ENCODE data around the gene MOBP. TPM values are rescaled to one million over a fixed set of nuclear protein-coding genes. Genes with fewer than 3 reads are reported as not detected.

MOBP gene
- total and polyA plus RNA-seq, 2 of the 4 experiments (the other 2 are of a cell fraction) = not detected

DNA sequence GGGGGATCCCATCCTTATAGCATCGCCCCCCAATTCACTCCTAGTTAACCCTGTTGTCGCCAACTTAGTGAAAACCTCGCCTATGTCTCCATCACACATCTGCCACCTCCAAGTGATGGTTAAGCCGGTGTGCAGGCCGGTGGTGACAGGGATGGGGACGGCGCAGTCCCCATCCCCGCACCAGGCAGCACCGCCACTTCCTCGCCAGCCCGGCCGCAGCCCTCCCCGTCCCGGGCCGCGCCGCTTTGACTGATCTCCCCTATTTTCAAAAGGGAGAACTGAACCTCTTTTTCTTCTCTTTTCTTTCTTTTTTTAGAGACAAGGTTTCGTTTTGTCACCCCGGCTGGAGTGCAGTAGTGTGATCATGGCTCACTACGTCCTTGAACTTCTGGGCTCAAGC, 11.3 kb upstream of the MOBP start:
- Histone ChIP-seq H3K9me3 (ENCODE audit: control insufficient read depth, insufficient read depth, low read length) (no peaks in the 10 kb centered on the region), H3K27ac (ENCODE audit: insufficient read depth, low read length) (no peak overlapping the region), H2AFZ (replicated peaks; ENCODE audit: low read length, poor library complexity) (no peak overlapping the region), H3K4me2 (ENCODE audit: low read depth, low read length) (no peak overlapping the region), H3K4me1 (ENCODE audit: control insufficient read depth, insufficient read depth, low read length) (no peaks in the 10 kb centered on the region), H2BK15ac (ENCODE audit: low read depth, low read length) (no peak overlapping the region), H3K9me1 (ENCODE audit: insufficient read depth, low read length) (no peaks in the 10 kb centered on the region), H4K5ac (ENCODE audit: low read depth, low read length) (no peak overlapping the region), H3K14ac (replicated peaks; ENCODE audit: low read depth, low read length) (no peak overlapping the region), H3K18ac (ENCODE audit: low read depth, low read length) (no peak overlapping the region), H3K9ac (ENCODE audit: low read depth, low read length) (no peak overlapping the region), H4K8ac (ENCODE audit: low read depth in 2 of 2, low read length in 2 of 2) (no peak overlapping the region), H2BK5ac (ENCODE audit: low read depth, low read length, poor library complexity, severe bottlenecking) (no peak overlapping the region), H3K23ac (ENCODE audit: low read depth, low read length) (no peak overlapping the region), H3K36me3 (ENCODE audit: control insufficient read depth, insufficient read depth, low read length) (no peaks in the 10 kb centered on the region), H2BK120ac (ENCODE audit: low read depth, low read length) (no peak overlapping the region), H3K4ac (ENCODE audit: low read depth, low read length) (no peak overlapping the region), H2AK5ac (ENCODE audit: low read depth, low read length) (no peak overlapping the region), H3K4me3 (ENCODE audit: insufficient read depth, low read depth, low read length) (no peak overlapping the region), H4K91ac (ENCODE audit: insufficient read depth, low read depth, low read length) (no peak overlapping the region), H3K79me1 (ENCODE audit: low read depth in 1 of 2, low read length in 2 of 2) (no peaks in the 10 kb centered on the region), H2AK9ac (replicated peaks; ENCODE audit: low read depth, low read length, poor library complexity) (no peak overlapping the region), H2BK20ac (ENCODE audit: low read depth, low read length) (no peak overlapping the region), H3K27me3 (ENCODE audit: control insufficient read depth, insufficient read depth, low read length) (no peaks in the 10 kb centered on the region), H4K20me1 (ENCODE audit: insufficient read depth, low read length) (no peaks in the 10 kb centered on the region), H3K56ac (ENCODE audit: extremely low read depth, insufficient read depth, low read length) (no peak overlapping the region)
- ChIA-PET POLR2A (ENCODE audit: unreplicated experiment) (no interaction called here), CTCF (no interaction called here)
- DNase-seq (no peak), ATAC-seq (ENCODE audit: low read depth) (no peak)
- TF ChIP-seq, protein P1, sequence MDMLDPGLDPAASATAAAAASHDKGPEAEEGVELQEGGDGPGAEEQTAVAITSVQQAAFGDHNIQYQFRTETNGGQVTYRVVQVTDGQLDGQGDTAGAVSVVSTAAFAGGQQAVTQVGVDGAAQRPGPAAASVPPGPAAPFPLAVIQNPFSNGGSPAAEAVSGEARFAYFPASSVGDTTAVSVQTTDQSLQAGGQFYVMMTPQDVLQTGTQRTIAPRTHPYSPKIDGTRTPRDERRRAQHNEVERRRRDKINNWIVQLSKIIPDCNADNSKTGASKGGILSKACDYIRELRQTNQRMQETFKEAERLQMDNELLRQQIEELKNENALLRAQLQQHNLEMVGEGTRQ (IDR thresholded peaks at IDR 0.05; ENCODE audit: low read depth, low read length) = no peak
- TF ChIP-seq FOS (IDR thresholded peaks at IDR 0.05; ENCODE audit: low read depth, low read length) (no peak), NFE2L2 (IDR thresholded peaks at IDR 0.05; ENCODE audit: low read depth, low read length) (no peak), RAD21 (IDR thresholded peaks at IDR 0.05; ENCODE audit: low read length) (no peak), POLR2A (IDR thresholded peaks at IDR 0.05; ENCODE audit: low read depth, low read length) (no peak), BHLHE40 (IDR thresholded peaks at IDR 0.05; ENCODE audit: low read depth, low read length) (no peak), MAFK (IDR thresholded peaks at IDR 0.05; ENCODE audit: low read depth, low read length) (no peak), RFX5 (IDR thresholded peaks at IDR 0.05; ENCODE audit: low read depth, low read length) (no peak), SMC3 (IDR thresholded peaks at IDR 0.05; ENCODE audit: low read depth, low read length) (no peak), MAZ (IDR thresholded peaks at IDR 0.05; ENCODE audit: borderline replicate concordance, low read depth, low read length) (no peak), ELK1 (IDR thresholded peaks at IDR 0.05; ENCODE audit: borderline replicate concordance, low read depth, low read length) (no peak), RCOR1 (IDR thresholded peaks at IDR 0.05; ENCODE audit: insufficient replicate concordance, low read length) (no peak)
- TF ChIP-seq, protein P2, sequence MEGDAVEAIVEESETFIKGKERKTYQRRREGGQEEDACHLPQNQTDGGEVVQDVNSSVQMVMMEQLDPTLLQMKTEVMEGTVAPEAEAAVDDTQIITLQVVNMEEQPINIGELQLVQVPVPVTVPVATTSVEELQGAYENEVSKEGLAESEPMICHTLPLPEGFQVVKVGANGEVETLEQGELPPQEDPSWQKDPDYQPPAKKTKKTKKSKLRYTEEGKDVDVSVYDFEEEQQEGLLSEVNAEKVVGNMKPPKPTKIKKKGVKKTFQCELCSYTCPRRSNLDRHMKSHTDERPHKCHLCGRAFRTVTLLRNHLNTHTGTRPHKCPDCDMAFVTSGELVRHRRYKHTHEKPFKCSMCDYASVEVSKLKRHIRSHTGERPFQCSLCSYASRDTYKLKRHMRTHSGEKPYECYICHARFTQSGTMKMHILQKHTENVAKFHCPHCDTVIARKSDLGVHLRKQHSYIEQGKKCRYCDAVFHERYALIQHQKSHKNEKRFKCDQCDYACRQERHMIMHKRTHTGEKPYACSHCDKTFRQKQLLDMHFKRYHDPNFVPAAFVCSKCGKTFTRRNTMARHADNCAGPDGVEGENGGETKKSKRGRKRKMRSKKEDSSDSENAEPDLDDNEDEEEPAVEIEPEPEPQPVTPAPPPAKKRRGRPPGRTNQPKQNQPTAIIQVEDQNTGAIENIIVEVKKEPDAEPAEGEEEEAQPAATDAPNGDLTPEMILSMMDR (conservative IDR thresholded peaks at IDR 0.05; ENCODE audit: low read depth, low read length) = no peak
- dilution Hi-C loops (cut with HindIII; ENCODE audit: low sequenced_read_pairs, unreplicated experiment) (no loop called here), intact Hi-C loops (cut with micrococcal nuclease) (no loop called here), in situ Hi-C loops (cut with MboI; ENCODE audit: low sequenced_read_pairs) (no loop called here)
- BruUV-seq (replicated peaks) = no TSS peak
- WGBS, 2 experiments (ENCODE audit: extremely low coverage in 2 of 2, insufficient read length in 1 of 2) = 60% methylated on average over 1 of the region's 20 CpGs; no CpG with 5 or more reads in 1 of the 2 experiments
